IMR-90 (cell line): ENCODE data around the gene KDM1B. TPM values are rescaled to one million over a fixed set of nuclear protein-coding genes. Genes with fewer than 3 reads are reported as not detected.

Experiments used
- ATAC-seq: fragments of 200-7000 bp; cut with Tn5 transposase; 2 replicates; pipeline ENCODE4 v1.9.1; 2020; ENCODE audit warnings: low read depth, mild to moderate bottlenecking, moderate library complexity
- BruUV-seq: library from RNA; stranded (reverse); fragments of 400-500 nt; replicated peaks from 2 replicates; lab custom pipeline; 2021; lab: Mats Ljungman, UMichigan
- CTCF ChIA-PET: fragments of 300-600 bp; formaldehyde crosslinking; extraction: SDS; loops from one replicate; lab custom pipeline; 2021; ENCODE audit warnings: antibody characterized with exemption; lab: Yijun Ruan, JAX
- POLR2A ChIA-PET: fragments of 300-600 bp; sonication (Branson Sonifier 250); formaldehyde crosslinking; loops from one replicate; lab custom pipeline; 2022; ENCODE audit warnings: antibody characterized with exemption; ENCODE audit not compliant: unreplicated experiment; lab: Charles Lee
- DNase-seq: peaks from one replicate; pipeline ENCODE4 v3.0.0; 2013
- H2AFZ ChIP-seq: replicated peaks from 2 replicates; pipeline ENCODE3; 2013; ENCODE audit warnings: low read length, mild to moderate bottlenecking; ENCODE audit not compliant: poor library complexity
- H2AK5ac ChIP-seq: 2 replicates; pipeline ENCODE4 v1.6.1; 2013; ENCODE audit warnings: low read depth, low read length, inconsistent platforms
- H2AK9ac ChIP-seq: replicated peaks from 2 replicates; pipeline ENCODE3; 2013; ENCODE audit warnings: mild to moderate bottlenecking, low read depth, low read length, moderate library complexity; ENCODE audit not compliant: poor library complexity
- H2BK120ac ChIP-seq: 2 replicates; pipeline ENCODE4 v1.6.1; 2013; ENCODE audit warnings: low read depth, low read length, inconsistent platforms
- H2BK15ac ChIP-seq: 3 replicates; pipeline ENCODE4 v1.6.1; 2013; ENCODE audit warnings: low read depth, low read length, inconsistent platforms
- H2BK20ac ChIP-seq: 2 replicates; pipeline ENCODE4 v1.6.1; 2013; ENCODE audit warnings: low read depth, mild to moderate bottlenecking, inconsistent platforms, low read length, moderate library complexity
- H2BK5ac ChIP-seq: 2 replicates; pipeline ENCODE4 v1.6.1; 2013; ENCODE audit warnings: mild to moderate bottlenecking, low read depth, low read length, inconsistent platforms; ENCODE audit not compliant: poor library complexity, severe bottlenecking
- H3K14ac ChIP-seq: replicated peaks from 2 replicates; pipeline ENCODE4 v1.6.1; 2013; ENCODE audit warnings: low read depth, low read length, inconsistent platforms
- H3K18ac ChIP-seq: 2 replicates; pipeline ENCODE4 v1.6.1; 2013; ENCODE audit warnings: low read depth, low read length, control low read depth
- H3K23ac ChIP-seq: 2 replicates; pipeline ENCODE4 v1.6.1; 2013; ENCODE audit warnings: low read depth, low read length, inconsistent platforms
- H3K27ac ChIP-seq: 2 replicates; pipeline ENCODE4 v1.5.1; 2013; ENCODE audit warnings: mild to moderate bottlenecking, control low read depth, low read length; ENCODE audit not compliant: insufficient read depth
- H3K27me3 ChIP-seq: 2 replicates; pipeline ENCODE4 v1.6.1; 2013; ENCODE audit warnings: low read length; ENCODE audit not compliant: control insufficient read depth, insufficient read depth
- H3K36me3 ChIP-seq: 2 replicates; pipeline ENCODE4 v1.6.1; 2013; ENCODE audit warnings: low read length, mixed read lengths; ENCODE audit not compliant: control insufficient read depth, insufficient read depth
- H3K4ac ChIP-seq: 2 replicates; pipeline ENCODE4 v1.6.1; 2013; ENCODE audit warnings: low read depth, low read length, inconsistent platforms
- H3K4me1 ChIP-seq: 2 replicates; pipeline ENCODE4 v1.6.1; 2013; ENCODE audit warnings: low read length, mixed read lengths; ENCODE audit not compliant: control insufficient read depth, insufficient read depth
- H3K4me2 ChIP-seq: 2 replicates; pipeline ENCODE4 v1.6.1; 2013; ENCODE audit warnings: low read depth, mild to moderate bottlenecking, control low read depth, low read length, moderate library complexity
- H3K4me3 ChIP-seq: 2 replicates; pipeline ENCODE4 v1.5.1; 2013; ENCODE audit warnings: low read depth, mild to moderate bottlenecking, control low read depth, low read length, moderate library complexity; ENCODE audit not compliant: insufficient read depth
- H3K56ac ChIP-seq: 2 replicates; pipeline ENCODE4 v1.6.1; 2013; ENCODE audit warnings: low read length, inconsistent platforms; ENCODE audit not compliant: insufficient read depth; ENCODE audit errors: extremely low read depth
- H3K79me1 ChIP-seq, 2 experiments: 2 replicates each; pipeline ENCODE4 v1.6.1; 2013; ENCODE audit warnings: low read length in 2 of 2, inconsistent platforms in 1 of 2, low read depth in 1 of 2
- H3K9ac ChIP-seq: 2 replicates; pipeline ENCODE4 v1.6.1; 2013; ENCODE audit warnings: low read depth, low read length, control low read depth
- H3K9me1 ChIP-seq: 2 replicates; pipeline ENCODE4 v1.6.1; 2013; ENCODE audit warnings: low read length, inconsistent platforms; ENCODE audit not compliant: insufficient read depth
- H3K9me3 ChIP-seq: 2 replicates; pipeline ENCODE4 v1.6.1; 2013; ENCODE audit warnings: low read length; ENCODE audit not compliant: control insufficient read depth, insufficient read depth
- H4K20me1 ChIP-seq: 2 replicates; pipeline ENCODE4 v1.6.1; 2013; ENCODE audit warnings: low read length, inconsistent platforms; ENCODE audit not compliant: insufficient read depth
- H4K5ac ChIP-seq: 2 replicates; pipeline ENCODE4 v1.6.1; 2013; ENCODE audit warnings: mild to moderate bottlenecking, low read depth, low read length, control low read depth
- H4K8ac ChIP-seq, 2 experiments: 2 replicates each; pipeline ENCODE4 v1.6.1; 2013; ENCODE audit warnings: low read depth in 2 of 2, low read length in 2 of 2, control low read depth in 1 of 2, inconsistent platforms in 1 of 2
- H4K91ac ChIP-seq: 2 replicates; pipeline ENCODE4 v1.6.1; 2013; ENCODE audit warnings: low read depth, low read length, inconsistent platforms; ENCODE audit not compliant: insufficient read depth
- CEBPB ChIP-seq: IDR thresholded peaks from 2 replicates; pipeline ENCODE4 v1.6.1; 2012; ENCODE audit warnings: low read depth, low read length, improper control_type of control experiment
- FOS ChIP-seq: fragments of 150-350 bp; IDR thresholded peaks from 2 replicates; pipeline ENCODE4 v1.6.1; 2016; ENCODE audit warnings: low read depth, low read length
- MAZ ChIP-seq: IDR thresholded peaks from 2 replicates; pipeline ENCODE4 v1.6.1; 2012; ENCODE audit warnings: low read depth, mild to moderate bottlenecking, low read length, improper control_type of control experiment, moderate library complexity, borderline replicate concordance
- MXI1 ChIP-seq: IDR thresholded peaks from 2 replicates; pipeline ENCODE4 v1.6.1; 2012; ENCODE audit warnings: low read depth, mild to moderate bottlenecking, low read length, moderate library complexity, borderline replicate concordance
- WGBS, 2 experiments: methylation state at CpG; one replicate each; pipeline versions ENCODE4 v1.1.5 to v1.1.7; 2013; ENCODE audit warnings: missing lambda C conversion rate in 2 of 2; ENCODE audit not compliant: insufficient read length in 1 of 2; ENCODE audit errors: extremely low coverage in 2 of 2; 5-methylcytosine and 5-hydroxymethylcytosine counted together
- dilution Hi-C: fragments of 300-500 bp; cut with HindIII; formaldehyde crosslinking; loops from one replicate; pipeline ENCODE4 v1.14.3; 2018; ENCODE audit warnings: low sequenced_read_pairs; ENCODE audit not compliant: unreplicated experiment
- in situ Hi-C: fragments of 300-500 bp; cut with MboI; formaldehyde crosslinking; loops from 3 replicates; pipeline ENCODE4 v1.14.3; 2019; ENCODE audit warnings: low sequenced_read_pairs, inconsistent platforms, mixed read lengths
- intact Hi-C: fragments of 100-400 bp; cut with micrococcal nuclease; formaldehyde crosslinking; loops from 2 replicates; pipeline ENCODE4 v1.10.0; 2022
- polyA plus RNA-seq, 3 experiments: library from polyadenylated mRNA; depleted of rRNA; stranded (reverse); fragments of >200 nt; gene quantifications; 2 replicates each; pipeline ENCODE4 v1.2.3, GENCODE V29; 2012; ENCODE audit warnings: low replicate concordance in 1 of 3
- total RNA-seq: library from RNA; depleted of rRNA; stranded (reverse); fragments of >200 nt; gene quantifications from 2 replicates; pipeline ENCODE4 v1.2.3, GENCODE V29; 2012
- TF ChIP-seq, protein P1 (sequence below): fragments of 150-350 bp; IDR thresholded peaks from 2 replicates; pipeline ENCODE4 v1.6.1; 2016; ENCODE audit warnings: low read depth, mild to moderate bottlenecking, low read length, moderate library complexity, borderline replicate concordance

KDM1B gene
- total and polyA plus RNA-seq, 2 of the 4 experiments (the other 2 are of a cell fraction), result 13.2 to 16.7 TPM

DNA sequence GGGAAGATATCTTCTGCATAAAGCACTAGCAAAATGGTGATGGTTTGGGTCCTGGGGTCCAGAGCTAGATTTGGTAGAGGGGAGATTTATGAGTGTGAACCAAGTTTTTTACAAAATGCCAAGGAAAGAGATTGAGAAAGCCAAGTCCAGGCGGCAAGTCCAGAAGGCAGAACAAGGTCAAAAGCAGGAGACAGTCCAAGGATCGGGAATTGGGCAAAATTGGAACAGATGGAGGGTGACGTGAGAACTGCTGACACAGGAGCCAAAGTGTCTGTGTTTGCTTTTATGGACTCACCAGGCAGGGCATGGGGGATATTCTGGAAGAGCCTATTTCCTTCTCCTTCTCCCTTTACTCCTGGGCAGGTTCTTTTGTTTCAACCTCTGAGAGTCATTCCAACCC is 36.9 kb upstream of the KDM1B start:
- Histone ChIP-seq H2AK5ac (no peak overlapping the region), H2BK5ac (no peak overlapping the region), H3K4me2 (no peak overlapping the region), H3K14ac (no peak overlapping the region), H3K79me1 (peaks cover 5 to 12% of the 10 kb centered on the region in 2 experiments; a peak in 2 of 4 replicates), H3K27me3 (no peaks in the 10 kb centered on the region), H3K9me3 (no peaks in the 10 kb centered on the region), H2BK20ac (no peak overlapping the region), H3K9me1 (peaks cover 4% of the 10 kb centered on the region; the same call in 1 of the 2 replicates), H3K23ac (no peak overlapping the region), H4K8ac (no peak overlapping the region), H3K9ac (no peak overlapping the region), H3K27ac (no peak overlapping the region), H2AK9ac (no peak overlapping the region), H4K20me1 (no peaks in the 10 kb centered on the region), H3K18ac (no peak overlapping the region), H2AFZ (no peak overlapping the region), H2BK120ac (no peak overlapping the region), H3K4me1 (peaks cover 6% of the 10 kb centered on the region), H4K5ac (no peak overlapping the region), H3K4ac (no peak overlapping the region), H3K36me3 (no peaks in the 10 kb centered on the region), H4K91ac (no peak overlapping the region), H3K4me3 (no peak overlapping the region), H3K56ac (no peak overlapping the region), H2BK15ac (no peak overlapping the region)
- CTCF ChIA-PET, result interaction anchor here (0.6 kb wide), 1 partner anchor 68 kb away, joined by 4 read pairs; no protein-coding TSS in a partner anchor
- intact Hi-C loops, result no loop called here
- TF ChIP-seq, protein P1, sequence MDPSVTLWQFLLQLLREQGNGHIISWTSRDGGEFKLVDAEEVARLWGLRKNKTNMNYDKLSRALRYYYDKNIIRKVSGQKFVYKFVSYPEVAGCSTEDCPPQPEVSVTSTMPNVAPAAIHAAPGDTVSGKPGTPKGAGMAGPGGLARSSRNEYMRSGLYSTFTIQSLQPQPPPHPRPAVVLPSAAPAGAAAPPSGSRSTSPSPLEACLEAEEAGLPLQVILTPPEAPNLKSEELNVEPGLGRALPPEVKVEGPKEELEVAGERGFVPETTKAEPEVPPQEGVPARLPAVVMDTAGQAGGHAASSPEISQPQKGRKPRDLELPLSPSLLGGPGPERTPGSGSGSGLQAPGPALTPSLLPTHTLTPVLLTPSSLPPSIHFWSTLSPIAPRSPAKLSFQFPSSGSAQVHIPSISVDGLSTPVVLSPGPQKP, result no peak
- no peak for TF ChIP-seq CEBPB
- no peak for TF ChIP-seq MAZ
- TF ChIP-seq MXI1, result no peak
- TF ChIP-seq FOS, result no peak
- in situ Hi-C loops, result no loop called here
- dilution Hi-C loops, result no loop called here
- POLR2A ChIA-PET, result no interaction called here
- BruUV-seq, result no TSS peak
- DNase-seq (no peak), ATAC-seq (no peak)
- 100% methylated on average over 1 of the region's 3 CpGs; no CpG with 5 or more reads in 1 of the 2 experiments for WGBS, 2 experiments
